GM12878 (cell line): ENCODE measurements around the gene DLG4.

Experiments
- CTCF ChIP-seq, 3 experiments: IDR thresholded peaks in 2 of 3; conservative IDR thresholded peaks in 1 of 3; 2 replicates each; pipeline ENCODE4 v1.5.1; 2011; ENCODE audit warnings: low read depth in 3 of 3, low read length in 3 of 3, mild to moderate bottlenecking in 3 of 3, control low read depth in 2 of 3, moderate library complexity in 2 of 3, inconsistent platforms in 1 of 3, mixed read lengths in 1 of 3; ENCODE audit not compliant: control insufficient read depth in 2 of 3, insufficient read depth in 1 of 3; ENCODE audit errors: extremely low read depth in 1 of 3
- NFIC ChIP-seq: IDR thresholded peaks from 2 replicates; pipeline ENCODE4 v1.6.1; 2012; ENCODE audit warnings: low read depth, mild to moderate bottlenecking, inconsistent platforms, low read length, moderate library complexity
- POLR2A ChIP-seq: IDR thresholded peaks from 2 replicates; pipeline ENCODE4 v1.6.1; 2011; ENCODE audit warnings: low read depth, mild to moderate bottlenecking, low read length
- REST ChIP-seq: IDR thresholded peaks from 2 replicates; pipeline ENCODE4 v1.6.1; 2012; ENCODE audit warnings: mild to moderate bottlenecking, low read depth, low read length
- SIN3A ChIP-seq: IDR thresholded peaks from 2 replicates; pipeline ENCODE4 v1.6.1; 2012; ENCODE audit warnings: low read depth, low read length, improper control_type of control experiment

- TF ChIP-seq REST (no peak), CTCF (IDR thresholded peaks at IDR 0.05 in 2 of 3, conservative IDR thresholded peaks at IDR 0.05 in 1 of 3; ENCODE audit: control insufficient read depth in 2 of 3, extremely low read depth in 1 of 3, insufficient read depth in 1 of 3, low read depth in 3 of 3, low read length in 3 of 3) (no peak), POLR2A (no peak), SIN3A (no peak), NFIC (no peak)
Observed at GRCh38 chr17:7176107-7176840, 43.4 kb downstream of the DLG4 start.
